ENCODE data around the gene QRICH2. TPM values are rescaled to one million over a fixed set of nuclear protein-coding genes. Genes with fewer than 3 reads are reported as not detected.

Gene QRICH2
- total and polyA plus RNA-seq, 9 of the 15 experiments (the other 6 are each of a cell fraction or from before 2014, with no cell fraction given): 0.03 to 1.6 (median 0.81) TPM

DNA sequence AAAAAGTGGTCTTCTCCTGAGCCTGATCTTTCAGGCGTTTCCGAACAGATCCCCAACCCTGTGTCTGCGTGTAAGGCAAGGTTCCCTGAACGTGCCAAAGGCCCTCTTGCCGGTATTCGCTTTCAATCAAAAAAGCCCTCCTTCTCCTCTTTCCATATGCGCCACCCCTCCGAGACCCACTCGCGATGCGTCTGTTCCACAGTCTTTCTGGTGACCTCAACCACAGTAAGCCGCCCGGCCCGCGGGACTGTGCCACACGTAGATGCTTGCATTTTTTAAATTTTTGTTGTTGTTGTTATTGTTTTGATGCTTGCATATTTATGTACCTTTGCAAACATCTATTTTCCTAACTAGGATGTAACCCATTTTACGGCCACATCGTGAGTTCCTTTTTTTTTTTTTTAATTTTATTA is 46.2 kb upstream of the QRICH2 start:
- BruUV-seq (replicated peaks): no TSS peak
- CTCF ChIA-PET (ENCODE audit: low intra/inter-chr PET ratio): interaction anchor here (0.7 kb wide), 1 partner anchor 192 kb away, joined by 3 read pairs; no protein-coding TSS in a partner anchor
- intact Hi-C loops (cut with micrococcal nuclease): loop anchor here (2.0 kb wide), 1 partner anchor 30 kb away; the partner anchor contains the start of gene SPHK1
- TF ChIP-seq, protein P1, sequence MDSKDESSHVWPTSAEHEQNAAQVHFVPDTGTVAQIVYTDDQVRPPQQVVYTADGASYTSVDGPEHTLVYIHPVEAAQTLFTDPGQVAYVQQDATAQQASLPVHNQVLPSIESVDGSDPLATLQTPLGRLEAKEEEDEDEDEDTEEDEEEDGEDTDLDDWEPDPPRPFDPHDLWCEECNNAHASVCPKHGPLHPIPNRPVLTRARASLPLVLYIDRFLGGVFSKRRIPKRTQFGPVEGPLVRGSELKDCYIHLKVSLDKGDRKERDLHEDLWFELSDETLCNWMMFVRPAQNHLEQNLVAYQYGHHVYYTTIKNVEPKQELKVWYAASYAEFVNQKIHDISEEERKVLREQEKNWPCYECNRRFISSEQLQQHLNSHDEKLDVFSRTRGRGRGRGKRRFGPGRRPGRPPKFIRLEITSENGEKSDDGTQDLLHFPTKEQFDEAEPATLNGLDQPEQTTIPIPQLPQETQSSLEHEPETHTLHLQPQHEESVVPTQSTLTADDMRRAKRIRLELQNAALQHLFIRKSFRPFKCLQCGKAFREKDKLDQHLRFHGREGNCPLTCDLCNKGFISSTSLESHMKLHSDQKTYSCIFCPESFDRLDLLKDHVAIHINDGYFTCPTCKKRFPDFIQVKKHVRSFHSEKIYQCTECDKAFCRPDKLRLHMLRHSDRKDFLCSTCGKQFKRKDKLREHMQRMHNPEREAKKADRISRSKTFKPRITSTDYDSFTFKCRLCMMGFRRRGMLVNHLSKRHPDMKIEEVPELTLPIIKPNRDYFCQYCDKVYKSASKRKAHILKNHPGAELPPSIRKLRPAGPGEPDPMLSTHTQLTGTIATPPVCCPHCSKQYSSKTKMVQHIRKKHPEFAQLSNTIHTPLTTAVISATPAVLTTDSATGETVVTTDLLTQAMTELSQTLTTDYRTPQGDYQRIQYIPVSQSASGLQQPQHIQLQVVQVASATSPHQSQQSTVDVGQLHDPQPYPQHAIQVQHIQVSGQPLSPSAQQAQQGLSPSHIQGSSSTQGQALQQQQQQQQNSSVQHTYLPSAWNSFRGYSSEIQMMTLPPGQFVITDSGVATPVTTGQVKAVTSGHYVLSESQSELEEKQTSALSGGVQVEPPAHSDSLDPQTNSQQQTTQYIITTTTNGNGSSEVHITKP (IDR thresholded peaks at IDR 0.05; ENCODE audit: partially characterized antibody): peak; percentile 40
- TF ChIP-seq, protein P2, sequence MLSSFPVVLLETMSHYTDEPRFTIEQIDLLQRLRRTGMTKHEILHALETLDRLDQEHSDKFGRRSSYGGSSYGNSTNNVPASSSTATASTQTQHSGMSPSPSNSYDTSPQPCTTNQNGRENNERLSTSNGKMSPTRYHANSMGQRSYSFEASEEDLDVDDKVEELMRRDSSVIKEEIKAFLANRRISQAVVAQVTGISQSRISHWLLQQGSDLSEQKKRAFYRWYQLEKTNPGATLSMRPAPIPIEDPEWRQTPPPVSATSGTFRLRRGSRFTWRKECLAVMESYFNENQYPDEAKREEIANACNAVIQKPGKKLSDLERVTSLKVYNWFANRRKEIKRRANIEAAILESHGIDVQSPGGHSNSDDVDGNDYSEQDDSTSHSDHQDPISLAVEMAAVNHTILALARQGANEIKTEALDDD (IDR thresholded peaks at IDR 0.05): no peak
- peak; percentile 21; the same call in 1 of the 2 replicates for TF ChIP-seq ZBTB7A (IDR thresholded peaks at IDR 0.05; ENCODE audit: borderline replicate concordance, control insufficient read depth, low read depth, low read length)
- 0 out of 2 replicates have a peak, but pooled peaks have one; percentile 3 for TF ChIP-seq ETV5 (CRISPR knock-in tag; IDR thresholded peaks at IDR 0.05; ENCODE audit: low read depth)
- TF ChIP-seq MLLT1 (IDR thresholded peaks at IDR 0.05): peak in 1 of 2 experiments; percentile 72; a peak in 1 of 4 replicates
- peak; percentile 11 for TF ChIP-seq RBBP5 (IDR thresholded peaks at IDR 0.05; ENCODE audit: borderline replicate concordance, insufficient read depth, low read length, poor library complexity, severe bottlenecking)
- TF ChIP-seq ZNF512 (tag; IDR thresholded peaks at IDR 0.05): peak; percentile 33; the same call in 1 of the 2 replicates
- peak; percentile 10; the same call in 1 of the 2 replicates for TF ChIP-seq SMARCE1 (IDR thresholded peaks at IDR 0.05)
- TF ChIP-seq, protein P3, sequence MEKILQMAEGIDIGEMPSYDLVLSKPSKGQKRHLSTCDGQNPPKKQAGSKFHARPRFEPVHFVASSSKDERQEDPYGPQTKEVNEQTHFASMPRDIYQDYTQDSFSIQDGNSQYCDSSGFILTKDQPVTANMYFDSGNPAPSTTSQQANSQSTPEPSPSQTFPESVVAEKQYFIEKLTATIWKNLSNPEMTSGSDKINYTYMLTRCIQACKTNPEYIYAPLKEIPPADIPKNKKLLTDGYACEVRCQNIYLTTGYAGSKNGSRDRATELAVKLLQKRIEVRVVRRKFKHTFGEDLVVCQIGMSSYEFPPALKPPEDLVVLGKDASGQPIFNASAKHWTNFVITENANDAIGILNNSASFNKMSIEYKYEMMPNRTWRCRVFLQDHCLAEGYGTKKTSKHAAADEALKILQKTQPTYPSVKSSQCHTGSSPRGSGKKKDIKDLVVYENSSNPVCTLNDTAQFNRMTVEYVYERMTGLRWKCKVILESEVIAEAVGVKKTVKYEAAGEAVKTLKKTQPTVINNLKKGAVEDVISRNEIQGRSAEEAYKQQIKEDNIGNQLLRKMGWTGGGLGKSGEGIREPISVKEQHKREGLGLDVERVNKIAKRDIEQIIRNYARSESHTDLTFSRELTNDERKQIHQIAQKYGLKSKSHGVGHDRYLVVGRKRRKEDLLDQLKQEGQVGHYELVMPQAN (IDR thresholded peaks at IDR 0.05; ENCODE audit: borderline replicate concordance): peak; percentile 46; the same call in 1 of the 2 replicates
- TF ChIP-seq ZNF175 (CRISPR knock-in tag; IDR thresholded peaks at IDR 0.05; ENCODE audit: low read depth): 0 out of 2 replicates have a peak, but pooled peaks have one; percentile 10

More for the DNA sequence above, 46.2 kb upstream of the QRICH2 start:
- Histone ChIP-seq H3K36me3 (ENCODE audit: control insufficient read depth, insufficient read depth, low read length) (no peaks in the 10 kb centered on the region; the same call in 2 of the 3 replicates), H3K4me2 (ENCODE audit: insufficient read depth, low read length) (peak overlapping the region; percentile 90), H3K27ac (ENCODE audit: extremely low read depth, low read depth, low read length) (peak overlapping the region; percentile 100), H3K27me3 (ENCODE audit: control insufficient read depth in 2 of 2, insufficient read depth in 2 of 2, low read length in 2 of 2) (no peaks in the 10 kb centered on the region), H3K9ac (ENCODE audit: insufficient read depth in 1 of 2, low read depth in 2 of 2, low read length in 2 of 2) (peak overlapping the region; percentile 95 to 98), H3K9me3 (replicated peaks; ENCODE audit: control insufficient read depth, insufficient read depth, low read depth, low read length) (no peaks in the 10 kb centered on the region; the same call in 1 of the 2 replicates), H4K20me1 (replicated peaks; ENCODE audit: control insufficient read depth, insufficient read depth, low read length) (no peaks in the 10 kb centered on the region), H3K9me1 (ENCODE audit: control insufficient read depth, insufficient read depth, low read length) (no peaks in the 10 kb centered on the region), H3K4me1 (replicated peaks in 1 of 2; ENCODE audit: control insufficient read depth in 2 of 2, insufficient read depth in 2 of 2, low read length in 2 of 2) (peaks cover 18 to 39% of the 10 kb centered on the region in 2 experiments; a peak in 4 of 5 replicates), H2AFZ (ENCODE audit: low read depth, low read length) (peak overlapping the region; percentile 100), H3K4me3 (peak overlapping the region; percentile 89), H3K79me2 (ENCODE audit: control insufficient read depth, insufficient read depth, low read length) (peaks cover 22% of the 10 kb centered on the region)
- ATAC-seq: no peak
- in situ Hi-C loops (cut with MboI): no loop called here
- POLR2A ChIA-PET: interaction anchor here (0.6 to 2.8 kb wide), 14 partner anchors 8 to 578 kb away, joined by 3 to 17 read pairs (median 4); partner anchors contain the start of gene SPHK1
- FAIRE-seq: no peak
- 3% methylated on average over 18 of the region's 18 CpGs for WGBS (ENCODE audit: insufficient coverage, low coverage, missing lambda C conversion rate)
- DNase-seq (ENCODE audit: extremely low read depth in 1 of 4, low spot score in 3 of 4): no peak

All from K562 (cell line).